ENCODE results near the gene MAOB. TPM values are rescaled to one million over a fixed set of nuclear protein-coding genes. Genes with fewer than 3 reads are reported as not detected.

Gene MAOB
- polyA plus RNA-seq, 4 donors: 20.5 to 179 (median 118) TPM

GRCh38 chrX:43897290-43897689 lies 15.0 kb upstream of the MAOB start:
- Histone ChIP-seq H3K27ac (ENCODE audit: low read depth in 1 of 3, low read length in 2 of 3) (no peak overlapping the region), H3K36me3 (ENCODE audit: control insufficient read depth in 3 of 3, insufficient read depth in 2 of 3, low read depth in 1 of 3, low read length in 3 of 3) (no peaks in the 10 kb centered on the region), H3K9me3 (ENCODE audit: control insufficient read depth in 2 of 2, insufficient read depth in 1 of 2, low read depth in 1 of 2, low read length in 1 of 2) (no peaks in the 10 kb centered on the region), H3K4me1 (ENCODE audit: control insufficient read depth in 3 of 3, insufficient read depth in 2 of 3, low read depth in 1 of 3, low read length in 2 of 3) (no peaks in the 10 kb centered on the region), H3K27me3 (ENCODE audit: control insufficient read depth in 3 of 3, insufficient read depth in 3 of 3, low read length in 3 of 3) (no peaks in the 10 kb centered on the region), H3K4me3 (ENCODE audit: low read depth in 1 of 3, low read length in 3 of 3) (no peak overlapping the region)
- DNase-seq (no peak), FAIRE-seq (no peak)
- WGBS, 3 donors: 76 to 86% (median 81%) methylated on average over 4 of the region's 4 CpGs

- Histone ChIP-seq H3K9me3 (ENCODE audit: control insufficient read depth in 2 of 2, insufficient read depth in 1 of 2, low read depth in 1 of 2, low read length in 1 of 2) (no peaks in the 10 kb centered on the region), H3K36me3 (ENCODE audit: control insufficient read depth in 3 of 3, insufficient read depth in 2 of 3, low read depth in 1 of 3, low read length in 3 of 3) (no peaks in the 10 kb centered on the region), H3K4me3 (ENCODE audit: low read depth in 1 of 3, low read length in 3 of 3) (no peak overlapping the region), H3K4me1 (ENCODE audit: control insufficient read depth in 3 of 3, insufficient read depth in 2 of 3, low read depth in 1 of 3, low read length in 2 of 3) (no peaks in the 10 kb centered on the region), H3K27me3 (ENCODE audit: control insufficient read depth in 3 of 3, insufficient read depth in 3 of 3, low read length in 3 of 3) (no peaks in the 10 kb centered on the region), H3K27ac (ENCODE audit: low read depth in 1 of 3, low read length in 2 of 3) (no peak overlapping the region)
- FAIRE-seq: no peak
- WGBS, 3 donors: 39 to 56% (median 42%) methylated on average over 1 of the region's 1 CpG
- DNase-seq: no peak
These were observed 10.2 kb upstream of the MAOB start for GRCh38 chrX:43892336-43892870.

GRCh38 chrX:43885617-43886016 lies 3.4 kb upstream of the MAOB start:
- Histone ChIP-seq H3K4me1 (ENCODE audit: control insufficient read depth in 3 of 3, insufficient read depth in 2 of 3, low read depth in 1 of 3, low read length in 2 of 3) (peaks cover 0 to 7% (median 0%) of the 10 kb centered on the region in 3 donors), H3K9me3 (ENCODE audit: control insufficient read depth in 2 of 2, insufficient read depth in 1 of 2, low read depth in 1 of 2, low read length in 1 of 2) (no peaks in the 10 kb centered on the region), H3K36me3 (ENCODE audit: control insufficient read depth in 3 of 3, insufficient read depth in 2 of 3, low read depth in 1 of 3, low read length in 3 of 3) (no peaks in the 10 kb centered on the region), H3K27me3 (ENCODE audit: control insufficient read depth in 3 of 3, insufficient read depth in 3 of 3, low read length in 3 of 3) (no peaks in the 10 kb centered on the region), H3K27ac (ENCODE audit: low read depth in 1 of 3, low read length in 2 of 3) (no peak overlapping the region), H3K4me3 (ENCODE audit: low read depth in 1 of 3, low read length in 3 of 3) (no peak overlapping the region)
- no peak for DNase-seq
- FAIRE-seq: no peak
- WGBS, 3 donors: 67 to 91% (median 90%) methylated on average over 5 of the region's 5 CpGs

GRCh38 chrX:43881410-43882293 lies 598 bp downstream of the MAOB start:
- Histone ChIP-seq H3K4me1 (ENCODE audit: control insufficient read depth in 3 of 3, insufficient read depth in 2 of 3, low read depth in 1 of 3, low read length in 2 of 3) (peaks cover 0 to 15% (median 0%) of the 10 kb centered on the region in 3 donors), H3K36me3 (ENCODE audit: control insufficient read depth in 3 of 3, insufficient read depth in 2 of 3, low read depth in 1 of 3, low read length in 3 of 3) (peaks cover 0 to 2% (median 0%) of the 10 kb centered on the region in 3 donors), H3K27ac (ENCODE audit: low read depth in 1 of 3, low read length in 2 of 3) (peak overlapping the region; percentile 62 to 82 (median 79)), H3K4me3 (ENCODE audit: low read depth in 1 of 3, low read length in 3 of 3) (peak overlapping the region; percentile 7 to 54 (median 50)), H3K27me3 (ENCODE audit: control insufficient read depth in 3 of 3, insufficient read depth in 3 of 3, low read length in 3 of 3) (no peaks in the 10 kb centered on the region), H3K9me3 (ENCODE audit: control insufficient read depth in 2 of 2, insufficient read depth in 1 of 2, low read depth in 1 of 2, low read length in 1 of 2) (no peaks in the 10 kb centered on the region)
- WGBS, 3 donors: 22 to 42% (median 23%) methylated on average over 21 to 34 of the region's 34 CpGs
- FAIRE-seq: no peak
- DNase-seq: peak; percentile 61 to 83

GRCh38 chrX:43880425-43880824 lies 1.8 kb downstream of the MAOB start:
- no peaks in the 10 kb centered on the region for H3K9me3 ChIP-seq (ENCODE audit: control insufficient read depth in 2 of 2, insufficient read depth in 1 of 2, low read depth in 1 of 2, low read length in 1 of 2)
- H3K4me3 ChIP-seq (ENCODE audit: low read depth in 1 of 3, low read length in 3 of 3): peak overlapping the region in 2 of 3 donors; percentile 19 to 26
- H3K4me1 ChIP-seq (ENCODE audit: control insufficient read depth in 3 of 3, insufficient read depth in 2 of 3, low read depth in 1 of 3, low read length in 2 of 3): peaks cover 0 to 15% (median 0%) of the 10 kb centered on the region in 3 donors
- no peaks in the 10 kb centered on the region for H3K27me3 ChIP-seq (ENCODE audit: control insufficient read depth in 3 of 3, insufficient read depth in 3 of 3, low read length in 3 of 3)
- no peak for FAIRE-seq
- peak overlapping the region in 2 of 3 donors; percentile 26 to 82 for H3K27ac ChIP-seq (ENCODE audit: low read depth in 1 of 3, low read length in 2 of 3)
- DNase-seq: peak in 1 of 2 donors; percentile 31
- H3K36me3 ChIP-seq (ENCODE audit: control insufficient read depth in 3 of 3, insufficient read depth in 2 of 3, low read depth in 1 of 3, low read length in 3 of 3): peaks cover 0 to 2% (median 0%) of the 10 kb centered on the region in 3 donors
- 50 to 77% (median 62%) methylated on average over 2 of the region's 2 CpGs for WGBS, 3 donors

GRCh38 chrX:43878906-43879526 lies 3.2 kb downstream of the MAOB start:
- peak in 1 of 2 donors; percentile 40 for DNase-seq
- no peaks in the 10 kb centered on the region for H3K9me3 ChIP-seq (ENCODE audit: control insufficient read depth in 2 of 2, insufficient read depth in 1 of 2, low read depth in 1 of 2, low read length in 1 of 2)
- no peaks in the 10 kb centered on the region for H3K27me3 ChIP-seq (ENCODE audit: control insufficient read depth in 3 of 3, insufficient read depth in 3 of 3, low read length in 3 of 3)
- no peak overlapping the region for H3K4me3 ChIP-seq (ENCODE audit: low read depth in 1 of 3, low read length in 3 of 3)
- peaks cover 0 to 20% (median 0%) of the 10 kb centered on the region in 3 donors for H3K4me1 ChIP-seq (ENCODE audit: control insufficient read depth in 3 of 3, insufficient read depth in 2 of 3, low read depth in 1 of 3, low read length in 2 of 3)
- H3K36me3 ChIP-seq (ENCODE audit: control insufficient read depth in 3 of 3, insufficient read depth in 2 of 3, low read depth in 1 of 3, low read length in 3 of 3): peaks cover 0 to 2% (median 0%) of the 10 kb centered on the region in 3 donors
- no peak for FAIRE-seq
- peak overlapping the region in 2 of 3 donors; percentile 24 to 82 for H3K27ac ChIP-seq (ENCODE audit: low read depth in 1 of 3, low read length in 2 of 3)
- 31 to 45% (median 42%) methylated on average over 6 of the region's 6 CpGs for WGBS, 3 donors

- no peak for DNase-seq
- Histone ChIP-seq H3K36me3 (ENCODE audit: control insufficient read depth in 3 of 3, insufficient read depth in 2 of 3, low read depth in 1 of 3, low read length in 3 of 3) (peaks cover 0 to 2% (median 0%) of the 10 kb centered on the region in 3 donors), H3K27me3 (ENCODE audit: control insufficient read depth in 3 of 3, insufficient read depth in 3 of 3, low read length in 3 of 3) (no peaks in the 10 kb centered on the region), H3K27ac (ENCODE audit: low read depth in 1 of 3, low read length in 2 of 3) (no peak overlapping the region), H3K9me3 (ENCODE audit: control insufficient read depth in 2 of 2, insufficient read depth in 1 of 2, low read depth in 1 of 2, low read length in 1 of 2) (no peaks in the 10 kb centered on the region), H3K4me1 (ENCODE audit: control insufficient read depth in 3 of 3, insufficient read depth in 2 of 3, low read depth in 1 of 3, low read length in 2 of 3) (peaks cover 0 to 13% (median 0%) of the 10 kb centered on the region in 3 donors), H3K4me3 (ENCODE audit: low read depth in 1 of 3, low read length in 3 of 3) (no peak overlapping the region)
- 64 to 93% (median 72%) methylated on average over 3 of the region's 3 CpGs for WGBS, 3 donors
- FAIRE-seq: no peak
These were observed 5.6 kb downstream of the MAOB start for GRCh38 chrX:43876680-43877079.

- FAIRE-seq (no peak), DNase-seq (peak; percentile 54 to 56)
- H3K27me3 ChIP-seq (ENCODE audit: control insufficient read depth in 3 of 3, insufficient read depth in 3 of 3, low read length in 3 of 3): no peaks in the 10 kb centered on the region
- H3K4me1 ChIP-seq (ENCODE audit: control insufficient read depth in 3 of 3, insufficient read depth in 2 of 3, low read depth in 1 of 3, low read length in 2 of 3): peaks cover 2 to 19% (median 2%) of the 10 kb centered on the region in 3 donors
- H3K4me3 ChIP-seq (ENCODE audit: low read depth in 1 of 3, low read length in 3 of 3): no peak overlapping the region
- 74 to 78% (median 77%) methylated on average over 3 of the region's 3 CpGs for WGBS, 3 donors
- no peaks in the 10 kb centered on the region for H3K9me3 ChIP-seq (ENCODE audit: control insufficient read depth in 2 of 2, insufficient read depth in 1 of 2, low read depth in 1 of 2, low read length in 1 of 2)
- no peak overlapping the region for H3K27ac ChIP-seq (ENCODE audit: low read depth in 1 of 3, low read length in 2 of 3)
- H3K36me3 ChIP-seq (ENCODE audit: control insufficient read depth in 3 of 3, insufficient read depth in 2 of 3, low read depth in 1 of 3, low read length in 3 of 3): peaks cover 0 to 3% (median 0%) of the 10 kb centered on the region in 3 donors
These were observed 11.4 kb downstream of the MAOB start for GRCh38 chrX:43870758-43871419.

All from small intestine (tissue), 7 donors.